ENCODE measurements around the gene SNU13. TPM values are rescaled to one million over a fixed set of nuclear protein-coding genes. Genes with fewer than 3 reads are reported as not detected.

SNU13 gene
- total RNA-seq, 4 donors from 2014 or later = 177 to 202 (median 185) TPM

DNA sequence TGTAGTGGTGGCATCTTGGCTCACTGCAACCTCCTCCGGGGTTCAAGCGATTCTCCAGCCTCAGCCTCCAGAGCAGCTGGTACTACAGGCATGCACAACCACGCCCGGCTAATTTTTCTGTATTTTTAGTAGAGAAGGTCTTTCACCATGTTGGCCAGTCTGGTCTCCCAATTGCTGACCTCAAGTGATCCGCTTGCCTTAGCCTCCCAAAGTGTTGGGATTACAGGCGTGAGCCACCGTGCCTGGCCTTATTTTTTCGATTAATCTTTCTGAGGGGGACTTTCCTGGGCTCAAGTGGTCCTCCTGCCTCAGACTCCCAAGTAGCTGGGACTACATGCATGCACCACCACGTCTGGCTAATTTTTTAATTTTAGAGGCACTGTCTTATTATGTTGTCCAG lies 5.6 kb downstream of the SNU13 start:
- Histone ChIP-seq H3K4me3 (peak overlapping the region; percentile 65 to 82 (median 73)), H3K27ac (peak overlapping the region; percentile 84 to 93 (median 91)), H3K36me3 (peaks cover 0 to 25% of the 10 kb centered on the region in 2 donors), H3K9me3 (no peaks in the 10 kb centered on the region), H3K27me3 (no peaks in the 10 kb centered on the region), H3K4me1 (peaks cover 15 to 16% of the 10 kb centered on the region in 2 donors)
- TF ChIP-seq POLR2A (IDR thresholded peaks at IDR 0.05) = no peak
- no peak for TF ChIP-seq CTCF (IDR thresholded peaks at IDR 0.05 in 4 of 5, conservative IDR thresholded peaks at IDR 0.05 in 1 of 5)
- in situ Hi-C loops (cut with MboI; ENCODE audit: low sequenced_read_pairs in 4 of 4) (no loop called here), intact Hi-C loops (cut with DNase I; ENCODE audit: low total_unique reads) (no loop called here)
- DNase-seq (no peak), ATAC-seq (no peak)

GRCh38 chr22:41682033-41682807 lies 6.4 kb downstream of the SNU13 start:
- peak; percentile 76 to 85 for DNase-seq
- Histone ChIP-seq H3K36me3 (peaks cover 0 to 33% of the 10 kb centered on the region in 2 donors), H3K4me3 (peak overlapping the region; percentile 65 to 82 (median 73)), H3K9me3 (no peaks in the 10 kb centered on the region), H3K27ac (peak overlapping the region; percentile 84 to 93 (median 91)), H3K4me1 (peaks cover 8 to 9% of the 10 kb centered on the region in 2 donors), H3K27me3 (no peaks in the 10 kb centered on the region)
- intact Hi-C loops (cut with DNase I; ENCODE audit: low total_unique reads) (no loop called here), in situ Hi-C loops (cut with MboI; ENCODE audit: low sequenced_read_pairs in 4 of 4) (no loop called here)
- peak; percentile 91 for ATAC-seq
- TF ChIP-seq CTCF (IDR thresholded peaks at IDR 0.05 in 4 of 5, conservative IDR thresholded peaks at IDR 0.05 in 1 of 5) (no peak), POLR2A (IDR thresholded peaks at IDR 0.05) (peak; percentile 85 to 87)

DNA sequence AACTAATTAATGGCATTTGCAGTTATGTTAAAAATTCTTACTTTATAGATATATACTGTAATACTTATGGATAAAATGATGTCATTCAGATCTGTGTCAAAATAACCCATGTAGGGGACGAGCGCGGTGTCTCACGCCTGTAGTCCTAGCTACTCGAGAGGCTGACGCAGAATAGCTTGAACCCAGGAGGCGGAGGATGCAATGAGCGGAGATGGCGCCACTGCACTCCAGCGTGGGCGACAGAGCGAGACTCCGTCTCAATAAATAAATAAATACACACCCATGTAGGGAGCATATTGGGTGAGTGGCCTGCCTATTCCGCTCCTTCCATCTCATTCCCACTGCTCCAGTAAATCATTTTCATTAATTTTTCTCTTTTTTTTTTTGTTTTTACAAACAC lies 7.1 kb downstream of the SNU13 start:
- Histone ChIP-seq H3K9me3 (no peaks in the 10 kb centered on the region), H3K27ac (peak overlapping the region; percentile 84 to 93 (median 91)), H3K36me3 (peaks cover 0 to 36% of the 10 kb centered on the region in 2 donors), H3K27me3 (no peaks in the 10 kb centered on the region), H3K4me1 (peaks cover 4 to 6% of the 10 kb centered on the region in 2 donors), H3K4me3 (peak overlapping the region; percentile 65 to 82 (median 73))
- intact Hi-C loops (cut with DNase I; ENCODE audit: low total_unique reads) (no loop called here), in situ Hi-C loops (cut with MboI; ENCODE audit: low sequenced_read_pairs in 4 of 4) (no loop called here)
- ATAC-seq (peak; percentile 20 to 30), DNase-seq (no peak)
- no peak for TF ChIP-seq POLR2A (IDR thresholded peaks at IDR 0.05)
- no peak for TF ChIP-seq CTCF (IDR thresholded peaks at IDR 0.05 in 4 of 5, conservative IDR thresholded peaks at IDR 0.05 in 1 of 5)

GRCh38 chr22:41676134-41676533 lies 12.5 kb downstream of the SNU13 start:
- Histone ChIP-seq H3K27me3 (no peaks in the 10 kb centered on the region), H3K4me3 (no peak overlapping the region), H3K9me3 (no peaks in the 10 kb centered on the region), H3K27ac (peak overlapping the region in 1 of 4 donors; percentile 18), H3K36me3 (peaks cover 0 to 57% of the 10 kb centered on the region in 2 donors), H3K4me1 (peaks cover 0 to 2% of the 10 kb centered on the region in 2 donors)
- in situ Hi-C loops (cut with MboI; ENCODE audit: low sequenced_read_pairs in 4 of 4) (no loop called here), intact Hi-C loops (cut with DNase I; ENCODE audit: low total_unique reads) (no loop called here)
- ATAC-seq = no peak
- TF ChIP-seq CTCF (IDR thresholded peaks at IDR 0.05 in 4 of 5, conservative IDR thresholded peaks at IDR 0.05 in 1 of 5) (no peak), POLR2A (IDR thresholded peaks at IDR 0.05) (no peak)
- DNase-seq = no peak

Data from gastrocnemius medialis (tissue), 4 donors.